ENCODE measurements around the gene ABCC9.

DNA sequence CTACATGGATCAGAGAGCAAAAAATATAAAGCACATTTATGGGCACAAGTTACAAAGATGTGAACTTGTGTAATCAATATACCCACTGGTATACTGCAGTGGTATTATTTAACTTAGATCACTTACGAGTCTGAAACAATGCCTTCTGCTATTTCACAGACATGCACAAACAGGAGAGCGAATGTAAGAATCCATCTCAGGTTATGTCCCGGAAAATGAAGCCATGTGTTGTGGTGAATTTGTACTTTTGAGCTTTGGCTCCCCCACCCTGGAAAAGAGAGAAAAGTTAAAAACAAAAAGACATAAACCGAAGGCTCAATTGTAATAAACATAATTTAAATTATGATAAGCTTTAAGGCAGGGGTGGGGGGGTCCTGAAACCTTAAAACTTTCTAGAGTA lies 7.6 kb downstream of the ABCC9 start:
- TF ChIP-seq, protein P1, sequence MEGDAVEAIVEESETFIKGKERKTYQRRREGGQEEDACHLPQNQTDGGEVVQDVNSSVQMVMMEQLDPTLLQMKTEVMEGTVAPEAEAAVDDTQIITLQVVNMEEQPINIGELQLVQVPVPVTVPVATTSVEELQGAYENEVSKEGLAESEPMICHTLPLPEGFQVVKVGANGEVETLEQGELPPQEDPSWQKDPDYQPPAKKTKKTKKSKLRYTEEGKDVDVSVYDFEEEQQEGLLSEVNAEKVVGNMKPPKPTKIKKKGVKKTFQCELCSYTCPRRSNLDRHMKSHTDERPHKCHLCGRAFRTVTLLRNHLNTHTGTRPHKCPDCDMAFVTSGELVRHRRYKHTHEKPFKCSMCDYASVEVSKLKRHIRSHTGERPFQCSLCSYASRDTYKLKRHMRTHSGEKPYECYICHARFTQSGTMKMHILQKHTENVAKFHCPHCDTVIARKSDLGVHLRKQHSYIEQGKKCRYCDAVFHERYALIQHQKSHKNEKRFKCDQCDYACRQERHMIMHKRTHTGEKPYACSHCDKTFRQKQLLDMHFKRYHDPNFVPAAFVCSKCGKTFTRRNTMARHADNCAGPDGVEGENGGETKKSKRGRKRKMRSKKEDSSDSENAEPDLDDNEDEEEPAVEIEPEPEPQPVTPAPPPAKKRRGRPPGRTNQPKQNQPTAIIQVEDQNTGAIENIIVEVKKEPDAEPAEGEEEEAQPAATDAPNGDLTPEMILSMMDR (IDR thresholded peaks at IDR 0.05), result no peak
- TF ChIP-seq POLR2A (IDR thresholded peaks at IDR 0.05) (no peak), EP300 (IDR thresholded peaks at IDR 0.05) (no peak)

All from ovary (tissue), 3 donors.